Stimulated activated CD4-positive, alpha-beta T cell treated with anti-CD3 and anti-CD28 coated beads, Interleukin-1b, Interleukin-23, amount 100 ng/mL, for 4 hours (primary cell): Measurements from ENCODE around the gene XKR7.
"Not testable (repeated sequence)": the region's sequence is repeated elsewhere in the genome, so short reads cannot be mapped to it uniquely, and the experiment has no call there.

Source experiments
- DNase-seq, 2 donors: peaks; one replicate each; pipeline ENCODE4 v3.0.0-alpha.2; 2020; ENCODE audit warnings: low read depth in 2 of 2

XKR7 gene

GRCh38 chr20:31967830-31968249, at the start of gene XKR7:
XKR7 (plus strand) TSS chr20:31968151; CDS start chr20:31968176, 25 bp downstream.
- DNase-seq, result no peak

- DNase-seq, result no peak
Measured at GRCh38 chr20:31918466-31919105, 49.4 kb upstream of the XKR7 start.

GRCh38 chr20:31919410-31920155, 48.4 kb upstream of the XKR7 start:
- no peak for DNase-seq

GRCh38 chr20:31920275-31920855, 47.6 kb upstream of the XKR7 start:
- no peak for DNase-seq

GRCh38 chr20:31921480-31921879, 46.5 kb upstream of the XKR7 start:
- DNase-seq, result not testable (repeated sequence)

GRCh38 chr20:31922181-31922580, 45.8 kb upstream of the XKR7 start:
- no peak for DNase-seq

GRCh38 chr20:31922588-31922987, 45.4 kb upstream of the XKR7 start:
- no peak for DNase-seq

GRCh38 chr20:31923388-31924331, 44.3 kb upstream of the XKR7 start:
- DNase-seq, result no peak

- no peak for DNase-seq
Measured at GRCh38 chr20:31924561-31924960, 43.4 kb upstream of the XKR7 start.

GRCh38 chr20:31925631-31926030, 42.3 kb upstream of the XKR7 start:
- no peak for DNase-seq

- DNase-seq, result no peak
Measured at GRCh38 chr20:31926493-31926892, 41.5 kb upstream of the XKR7 start.

- DNase-seq, result no peak
Measured at GRCh38 chr20:31927627-31928159, 40.3 kb upstream of the XKR7 start.

GRCh38 chr20:31929631-31930030, 38.3 kb upstream of the XKR7 start:
- not testable (repeated sequence) for DNase-seq

GRCh38 chr20:31930779-31931178, 37.2 kb upstream of the XKR7 start:
- no peak for DNase-seq

- DNase-seq, result no peak
Measured at GRCh38 chr20:31933698-31934097, 34.3 kb upstream of the XKR7 start.

- DNase-seq, result no peak
Measured at GRCh38 chr20:31934491-31934890, 33.5 kb upstream of the XKR7 start.

- DNase-seq, result no peak
Measured at GRCh38 chr20:31934968-31935764, 32.8 kb upstream of the XKR7 start.

GRCh38 chr20:31936420-31936819, 31.5 kb upstream of the XKR7 start:
- no peak for DNase-seq

GRCh38 chr20:31937820-31938219, 30.1 kb upstream of the XKR7 start:
- DNase-seq, result no peak

GRCh38 chr20:31939661-31940060, 28.3 kb upstream of the XKR7 start:
- DNase-seq, result no peak

GRCh38 chr20:31943052-31943471, 24.9 kb upstream of the XKR7 start:
- no peak for DNase-seq
